ENCODE data around the gene DCLK3.

DCLK3 gene

GRCh38 chr3:36763850-36764703 is at the start of gene DCLK3:
TSS of gene DCLK3 (minus strand) at chr3:36764553. CDS start at chr3:36764263, 290 bp downstream.
- DNase-seq (ENCODE audit: low read depth in 1 of 2, low spot score in 1 of 2), result no peak

GRCh38 chr3:36813305-36813704 is 49.0 kb upstream of the DCLK3 start:
- DNase-seq (ENCODE audit: low read depth in 1 of 2, low spot score in 1 of 2), result no peak

- no peak for DNase-seq (ENCODE audit: low read depth in 1 of 2, low spot score in 1 of 2)
These were observed 47.9 kb upstream of the DCLK3 start for GRCh38 chr3:36812240-36812639.

- no peak for DNase-seq (ENCODE audit: low read depth in 1 of 2, low spot score in 1 of 2)
These were observed 47.4 kb upstream of the DCLK3 start for GRCh38 chr3:36811768-36812167.

- DNase-seq (ENCODE audit: low read depth in 1 of 2, low spot score in 1 of 2), result no peak
These were observed 40.1 kb upstream of the DCLK3 start for GRCh38 chr3:36804295-36805055.

GRCh38 chr3:36803091-36803791 is 38.9 kb upstream of the DCLK3 start:
- DNase-seq (ENCODE audit: low read depth in 1 of 2, low spot score in 1 of 2), result no peak

- DNase-seq (ENCODE audit: low read depth in 1 of 2, low spot score in 1 of 2), result no peak
These were observed 36.3 kb upstream of the DCLK3 start for GRCh38 chr3:36800533-36801116.

- no peak for DNase-seq (ENCODE audit: low read depth in 1 of 2, low spot score in 1 of 2)
These were observed 32.5 kb upstream of the DCLK3 start for GRCh38 chr3:36796881-36797280.

- DNase-seq (ENCODE audit: low read depth in 1 of 2, low spot score in 1 of 2), result no peak
These were observed 31.8 kb upstream of the DCLK3 start for GRCh38 chr3:36796161-36796560.

- no peak for DNase-seq (ENCODE audit: low read depth in 1 of 2, low spot score in 1 of 2)
These were observed 31.3 kb upstream of the DCLK3 start for GRCh38 chr3:36795622-36796021.

GRCh38 chr3:36792342-36792741 is 28.0 kb upstream of the DCLK3 start:
- no peak for DNase-seq (ENCODE audit: low read depth in 1 of 2, low spot score in 1 of 2)

GRCh38 chr3:36790765-36791164 is 26.4 kb upstream of the DCLK3 start:
- DNase-seq (ENCODE audit: low read depth in 1 of 2, low spot score in 1 of 2), result no peak

- DNase-seq (ENCODE audit: low read depth in 1 of 2, low spot score in 1 of 2), result no peak
These were observed 22.9 kb upstream of the DCLK3 start for GRCh38 chr3:36786921-36787890.

- DNase-seq (ENCODE audit: low read depth in 1 of 2, low spot score in 1 of 2), result no peak
These were observed 19.8 kb upstream of the DCLK3 start for GRCh38 chr3:36784138-36784635.

- no peak for DNase-seq (ENCODE audit: low read depth in 1 of 2, low spot score in 1 of 2)
These were observed 13.3 kb upstream of the DCLK3 start for GRCh38 chr3:36777424-36778218.

GRCh38 chr3:36776436-36776835 is 12.1 kb upstream of the DCLK3 start:
- no peak for DNase-seq (ENCODE audit: low read depth in 1 of 2, low spot score in 1 of 2)

- DNase-seq (ENCODE audit: low read depth in 1 of 2, low spot score in 1 of 2), result no peak
These were observed 9.7 kb upstream of the DCLK3 start for GRCh38 chr3:36774052-36774451.

GRCh38 chr3:36771931-36772330 is 7.6 kb upstream of the DCLK3 start:
- no peak for DNase-seq (ENCODE audit: low read depth in 1 of 2, low spot score in 1 of 2)

GRCh38 chr3:36769926-36770325 is 5.6 kb upstream of the DCLK3 start:
- no peak for DNase-seq (ENCODE audit: low read depth in 1 of 2, low spot score in 1 of 2)

Data from stimulated activated CD4-positive, alpha-beta T cell treated with anti-CD3 and anti-CD28 coated beads, Interleukin-15, amount 100 ng/mL, for 1 hour (primary cell).